HepG2 (cell line): ENCODE measurements around the gene EMC9. TPM values are rescaled to one million over a fixed set of nuclear protein-coding genes. Genes with fewer than 3 reads are reported as not detected.
A peak's percentile ranks its signal among the peaks of the same experiment; 100 is the strongest.

ENCODE experiments used
- AKAP8 ChIP-seq: sonication (generic); formaldehyde crosslinking; IDR thresholded peaks from 2 replicates; pipeline ENCODE4 v1.5.1; 2020; ENCODE audit warnings: mild to moderate bottlenecking, missing genetic modification reagents
- ARID2 ChIP-seq: sonication (generic); formaldehyde crosslinking; IDR thresholded peaks from 2 replicates; pipeline ENCODE4 v1.8.1; 2022; ENCODE audit warnings: mild to moderate bottlenecking, missing genetic modification reagents, borderline replicate concordance
- FLYWCH1 ChIP-seq: sonication (generic); formaldehyde crosslinking; IDR thresholded peaks from 2 replicates; pipeline ENCODE4 v1.8.1; 2023; ENCODE audit warnings: mild to moderate bottlenecking, missing genetic modification reagents
- GABPA ChIP-seq, 2 experiments: IDR thresholded peaks; 2 replicates each; pipeline ENCODE4 v1.6.1; 2011 to 2016; ENCODE audit warnings: low read depth in 2 of 2, low read length in 1 of 2, missing biosample characterization in 1 of 2, missing genetic modification characterization in 1 of 2
- HIVEP1 ChIP-seq: sonication (generic); formaldehyde crosslinking; IDR thresholded peaks from 2 replicates; pipeline ENCODE4 v1.4.0; 2020; ENCODE audit warnings: mild to moderate bottlenecking, missing genetic modification reagents
- HNF4A ChIP-seq: sonication (generic); formaldehyde crosslinking; IDR thresholded peaks from 2 replicates; pipeline ENCODE4 v1.4.0; 2020; ENCODE audit warnings: missing genetic modification reagents
- HOXA3 ChIP-seq: sonication (generic); formaldehyde crosslinking; IDR thresholded peaks from 2 replicates; pipeline ENCODE4 v1.5.0; 2020; ENCODE audit warnings: missing genetic modification reagents
- MTA3 ChIP-seq: sonication (generic); formaldehyde crosslinking; IDR thresholded peaks from 2 replicates; pipeline ENCODE4 v1.4.0; 2020; ENCODE audit warnings: missing genetic modification reagents
- MTF2 ChIP-seq: sonication (generic); formaldehyde crosslinking; IDR thresholded peaks from 2 replicates; pipeline ENCODE4 v1.5.0; 2020; ENCODE audit warnings: missing genetic modification reagents, borderline replicate concordance
- NFATC3 ChIP-seq: sonication (generic); formaldehyde crosslinking; IDR thresholded peaks from 2 replicates; pipeline ENCODE4 v1.5.1; 2020; ENCODE audit warnings: mild to moderate bottlenecking, missing genetic modification reagents
- TAF1 ChIP-seq: sonication (generic); formaldehyde crosslinking; IDR thresholded peaks from 2 replicates; pipeline ENCODE4 v1.4.0; 2020; ENCODE audit warnings: missing genetic modification reagents
- TEAD2 ChIP-seq: sonication (generic); formaldehyde crosslinking; IDR thresholded peaks from 2 replicates; pipeline ENCODE4 v1.9.0; 2021; ENCODE audit warnings: missing genetic modification reagents
- ZBTB37 ChIP-seq: sonication (generic); formaldehyde crosslinking; IDR thresholded peaks from 2 replicates; pipeline ENCODE4 v1.4.0; 2020; ENCODE audit warnings: mild to moderate bottlenecking, missing genetic modification reagents
- ZBTB42 ChIP-seq: sonication (generic); formaldehyde crosslinking; IDR thresholded peaks from 2 replicates; pipeline ENCODE4 v1.5.0; 2020; ENCODE audit warnings: mild to moderate bottlenecking, missing genetic modification reagents
- ZFP82 ChIP-seq: sonication (generic); formaldehyde crosslinking; IDR thresholded peaks from 2 replicates; pipeline ENCODE4 v1.5.1; 2020; ENCODE audit warnings: mild to moderate bottlenecking, missing genetic modification reagents, borderline replicate concordance
- ZMAT3 ChIP-seq: sonication (generic); formaldehyde crosslinking; conservative IDR thresholded peaks from 2 replicates; pipeline ENCODE4 v1.7.0; 2021; ENCODE audit warnings: missing genetic modification reagents
- ZNF282 ChIP-seq: fragments of 450-650 bp; IDR thresholded peaks from 2 replicates; pipeline ENCODE4 v1.6.1; 2018; ENCODE audit not compliant: partially characterized antibody
- ZNF343 ChIP-seq: sonication (generic); formaldehyde crosslinking; IDR thresholded peaks from 2 replicates; pipeline ENCODE4 v1.4.0; 2020; ENCODE audit warnings: mild to moderate bottlenecking, missing genetic modification reagents
- ZNF558 ChIP-seq: sonication (generic); formaldehyde crosslinking; IDR thresholded peaks from 2 replicates; pipeline ENCODE4 v1.9.0; 2022; ENCODE audit warnings: mild to moderate bottlenecking, missing genetic modification reagents, borderline replicate concordance
- ZNF574 ChIP-seq: sonication (generic); formaldehyde crosslinking; IDR thresholded peaks from 2 replicates; pipeline ENCODE4 v1.4.0; 2020; ENCODE audit warnings: missing genetic modification reagents
- ZNF577 ChIP-seq: sonication (generic); formaldehyde crosslinking; IDR thresholded peaks from 2 replicates; pipeline ENCODE4 v1.4.0; 2020; ENCODE audit warnings: mild to moderate bottlenecking, low read depth, missing genetic modification reagents, borderline replicate concordance
- ZNF766 ChIP-seq: sonication (generic); formaldehyde crosslinking; IDR thresholded peaks from 2 replicates; pipeline ENCODE4 v1.5.0; 2020; ENCODE audit warnings: missing genetic modification reagents, borderline replicate concordance
- ZNF770 ChIP-seq: sonication (generic); formaldehyde crosslinking; IDR thresholded peaks from 2 replicates; pipeline ENCODE4 v1.5.0; 2020; ENCODE audit warnings: mild to moderate bottlenecking, missing genetic modification reagents
- ZNF839 ChIP-seq: sonication (generic); formaldehyde crosslinking; IDR thresholded peaks from 2 replicates; pipeline ENCODE4 v1.4.0; 2020; ENCODE audit warnings: missing genetic modification reagents, mild to moderate bottlenecking, borderline replicate concordance
- ZNF883 ChIP-seq: sonication (generic); formaldehyde crosslinking; IDR thresholded peaks from 2 replicates; pipeline ENCODE4 v1.5.1; 2020; ENCODE audit warnings: mild to moderate bottlenecking, missing genetic modification reagents; ENCODE audit errors: not compliant biosample characterization
- ZSCAN9 ChIP-seq: IDR thresholded peaks from 2 replicates; pipeline ENCODE4 v1.6.1; 2016; ENCODE audit warnings: borderline replicate concordance
- polyA plus RNA-seq, 8 experiments: library from polyadenylated mRNA; depleted of rRNA in 3 of 8; stranded (reverse) in 7 of 8; unstranded in 1 of 8; fragments of >200 nt; fragmentation: Illumina TruSeq in 4 of 8; extraction: Trizol in 4 of 8; gene quantifications; 2 replicates each; pipeline versions ENCODE4 v1.2.1 to v1.2.3, GENCODE V29; 2011 to 2016; ENCODE audit warnings: low read depth in 4 of 8, missing spikeins in 1 of 8, mixed read lengths in 1 of 8; ENCODE audit not compliant: insufficient read depth in 1 of 8
- total RNA-seq, 5 experiments: library from RNA; depleted of rRNA; stranded (reverse); fragments of >200 nt; fragmentation: Illumina TruSeq; extraction: Trizol; gene quantifications; 2 replicates each; pipeline ENCODE4 v1.2.3, GENCODE V29; 2016; ENCODE audit warnings: low read depth in 1 of 5

Gene EMC9
- total and polyA plus RNA-seq, 2 of the 13 experiments (the other 11 are each of a cell fraction or from before 2014, with no cell fraction given): 60.5 to 78.7 TPM

- TF ChIP-seq ZSCAN9 (CRISPR knock-in tag) (no peak), MTA3 (CRISPR knock-in tag) (no peak), ZBTB42 (CRISPR knock-in tag) (no peak), FLYWCH1 (CRISPR knock-in tag) (no peak), ZNF343 (no peak), ARID2 (CRISPR knock-in tag) (no peak), GABPA (IDR thresholded peaks at IDR 0.05; ENCODE audit: low read depth, low read length) (no peak), GABPA (CRISPR knock-in tag; IDR thresholded peaks at IDR 0.05; ENCODE audit: low read depth) (no peak), HIVEP1 (CRISPR knock-in tag) (0 out of 2 replicates have a peak, but pooled peaks have one; percentile 42), ZNF839 (CRISPR knock-in tag) (0 out of 2 replicates have a peak, but pooled peaks have one; percentile 15), NFATC3 (CRISPR knock-in tag) (peak; percentile 75; the same call in 1 of the 2 replicates), MTF2 (no peak), HOXA3 (no peak), AKAP8 (CRISPR knock-in tag) (no peak), ZNF558 (CRISPR knock-in tag) (no peak), ZFP82 (CRISPR knock-in tag) (no peak), HNF4A (CRISPR knock-in tag) (no peak), ZNF766 (CRISPR knock-in tag) (no peak; the same call in 1 of the 2 replicates), ZNF883 (no peak), TEAD2 (no peak), ZNF282 (no peak), ZNF577 (no peak), ZNF770 (CRISPR knock-in tag) (no peak), ZBTB37 (CRISPR knock-in tag) (no peak), ZNF574 (CRISPR knock-in tag) (no peak), ZMAT3 (CRISPR knock-in tag) (peak; percentile 83; the same call in 1 of the 2 replicates), TAF1 (CRISPR knock-in tag) (no peak)
Observed at GRCh38 chr14:24135584-24135833, 5.9 kb downstream of the EMC9 start (continued).
